ENCODE data around the gene MAPK6. TPM values are rescaled to one million over a fixed set of nuclear protein-coding genes. Genes with fewer than 3 reads are reported as not detected.

The MAPK6 gene
- polyA plus RNA-seq, 1 donor from 2014 or later: 140 TPM

- no peak for TF ChIP-seq CTCF (IDR thresholded peaks at IDR 0.05; ENCODE audit: poor library complexity, severe bottlenecking)
- no peak for TF ChIP-seq MXI1 (conservative IDR thresholded peaks at IDR 0.05; ENCODE audit: poor library complexity, severe bottlenecking)
- TF ChIP-seq POLR2AphosphoS5 (IDR thresholded peaks at IDR 0.05): no peak
- TF ChIP-seq TAF1 (IDR thresholded peaks at IDR 0.05; ENCODE audit: low read depth): no peak
- no peak for TF ChIP-seq REST (IDR thresholded peaks at IDR 0.05; ENCODE audit: borderline replicate concordance)
- no peak for TF ChIP-seq SMC3 (conservative IDR thresholded peaks at IDR 0.05; ENCODE audit: poor library complexity)
- no peak for TF ChIP-seq EP300 (conservative IDR thresholded peaks at IDR 0.05; ENCODE audit: poor library complexity, severe bottlenecking)
- TF ChIP-seq RAD21 (conservative IDR thresholded peaks at IDR 0.05): no peak
- no peak for TF ChIP-seq EZH2 (IDR thresholded peaks at IDR 0.05; ENCODE audit: borderline replicate concordance, insufficient read depth, low read length, poor library complexity, severe bottlenecking)
Measured at GRCh38 chr15:52078197-52078875, 59.3 kb downstream of the MAPK6 start.

GRCh38 chr15:52078876-52079700 is 60.1 kb downstream of the MAPK6 start:
- Histone ChIP-seq H3K27me3 (ENCODE audit: insufficient read depth, low read depth, low read length) (no peaks in the 10 kb centered on the region), H4K20me1 (ENCODE audit: insufficient read depth) (no peaks in the 10 kb centered on the region), H3K4me3 (ENCODE audit: low read length) (no peak overlapping the region), H3K36me3 (ENCODE audit: insufficient read depth, low read length) (no peaks in the 10 kb centered on the region), H3F3A (ENCODE audit: insufficient read depth, low read length, poor library complexity, severe bottlenecking) (no peaks in the 10 kb centered on the region), H3K9me3 (ENCODE audit: low read length) (no peaks in the 10 kb centered on the region), H3K9ac (ENCODE audit: low read length) (no peak overlapping the region), H3K27ac (ENCODE audit: low read length) (no peak overlapping the region), H3K79me2 (replicated peaks; ENCODE audit: insufficient read depth, low read length) (no peaks in the 10 kb centered on the region), H3K9me2 (ENCODE audit: insufficient read depth, low read length) (no peaks in the 10 kb centered on the region), H3K4me2 (ENCODE audit: low read length) (no peak overlapping the region), H2AFZ (ENCODE audit: low read depth, low read length) (no peak overlapping the region)
- peak; percentile 29 for TF ChIP-seq CTCF (IDR thresholded peaks at IDR 0.05; ENCODE audit: poor library complexity, severe bottlenecking)
- TF ChIP-seq SMC3 (conservative IDR thresholded peaks at IDR 0.05; ENCODE audit: poor library complexity): no peak

More at GRCh38 chr15:52078197-52078875, 59.3 kb downstream of the MAPK6 start:
- Histone ChIP-seq H3K4me3 (ENCODE audit: low read length) (no peak overlapping the region), H4K20me1 (ENCODE audit: insufficient read depth) (no peaks in the 10 kb centered on the region), H3K9ac (ENCODE audit: low read length) (no peak overlapping the region), H3F3A (ENCODE audit: insufficient read depth, low read length, poor library complexity, severe bottlenecking) (no peaks in the 10 kb centered on the region), H3K79me2 (replicated peaks; ENCODE audit: insufficient read depth, low read length) (no peaks in the 10 kb centered on the region), H3K27me3 (ENCODE audit: insufficient read depth, low read depth, low read length) (no peaks in the 10 kb centered on the region), H3K36me3 (ENCODE audit: insufficient read depth, low read length) (no peaks in the 10 kb centered on the region), H3K27ac (ENCODE audit: low read length) (no peak overlapping the region), H3K4me2 (ENCODE audit: low read length) (no peak overlapping the region), H3K9me2 (ENCODE audit: insufficient read depth, low read length) (no peaks in the 10 kb centered on the region), H3K9me3 (ENCODE audit: low read length) (no peaks in the 10 kb centered on the region), H2AFZ (ENCODE audit: low read depth, low read length) (no peak overlapping the region)

Measured in neural cell (in vitro differentiated cells).